Upper lobe of left lung (tissue), 4 donors: ENCODE results near the gene POLA1.

Experiments used
- POLR2A ChIP-seq, 4 donors: fragments of 450-650 bp; IDR thresholded peaks; one replicate each; pipeline ENCODE4 v1.5.1; 2016 to 2017; ENCODE audit warnings: antibody characterized with exemption in 4 of 4, mild to moderate bottlenecking in 2 of 4
- POLR2AphosphoS5 ChIP-seq, 2 donors: sonication (generic); formaldehyde crosslinking; IDR thresholded peaks; one replicate each; pipeline ENCODE4 v1.5.1; 2017; ENCODE audit warnings: antibody characterized with exemption in 2 of 2
- TF ChIP-seq, protein P1 (sequence below), 6 experiments: fragments of 450-650 bp in 4 of 6; fragments of 200-600 bp in 2 of 6; sonication (generic) in 2 of 6; IDR thresholded peaks; one replicate each; pipeline ENCODE4 v1.5.1; 2016 to 2019; ENCODE audit warnings: antibody characterized with exemption in 6 of 6

DNA sequence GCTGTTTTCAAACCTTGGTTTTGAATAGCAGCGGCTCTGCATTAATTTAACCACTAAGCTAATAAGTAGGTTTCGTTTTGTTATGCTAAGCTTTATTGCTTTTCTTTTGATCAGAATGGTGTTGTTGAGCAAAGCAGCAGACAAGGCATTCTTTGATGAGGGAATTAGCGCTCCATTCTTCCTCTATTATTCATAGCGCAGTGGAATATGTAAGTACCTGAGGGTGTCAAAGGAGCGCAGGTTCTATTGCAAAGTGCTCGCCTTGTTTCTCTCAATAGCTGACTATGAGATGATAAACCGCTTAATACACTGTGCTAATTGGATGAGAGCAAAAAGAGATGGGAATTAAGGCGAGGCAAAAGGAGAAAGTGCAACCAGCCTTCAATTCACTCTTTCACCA is 305.8 kb downstream of the POLA1 start:
- TF ChIP-seq POLR2A (IDR thresholded peaks at IDR 0.05) (no peak), POLR2AphosphoS5 (IDR thresholded peaks at IDR 0.05) (no peak)
- TF ChIP-seq, protein P1, sequence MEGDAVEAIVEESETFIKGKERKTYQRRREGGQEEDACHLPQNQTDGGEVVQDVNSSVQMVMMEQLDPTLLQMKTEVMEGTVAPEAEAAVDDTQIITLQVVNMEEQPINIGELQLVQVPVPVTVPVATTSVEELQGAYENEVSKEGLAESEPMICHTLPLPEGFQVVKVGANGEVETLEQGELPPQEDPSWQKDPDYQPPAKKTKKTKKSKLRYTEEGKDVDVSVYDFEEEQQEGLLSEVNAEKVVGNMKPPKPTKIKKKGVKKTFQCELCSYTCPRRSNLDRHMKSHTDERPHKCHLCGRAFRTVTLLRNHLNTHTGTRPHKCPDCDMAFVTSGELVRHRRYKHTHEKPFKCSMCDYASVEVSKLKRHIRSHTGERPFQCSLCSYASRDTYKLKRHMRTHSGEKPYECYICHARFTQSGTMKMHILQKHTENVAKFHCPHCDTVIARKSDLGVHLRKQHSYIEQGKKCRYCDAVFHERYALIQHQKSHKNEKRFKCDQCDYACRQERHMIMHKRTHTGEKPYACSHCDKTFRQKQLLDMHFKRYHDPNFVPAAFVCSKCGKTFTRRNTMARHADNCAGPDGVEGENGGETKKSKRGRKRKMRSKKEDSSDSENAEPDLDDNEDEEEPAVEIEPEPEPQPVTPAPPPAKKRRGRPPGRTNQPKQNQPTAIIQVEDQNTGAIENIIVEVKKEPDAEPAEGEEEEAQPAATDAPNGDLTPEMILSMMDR (IDR thresholded peaks at IDR 0.05), result no peak
